ENCODE data around the gene MARVELD2.

GRCh38 chr5:69444127-69444754, 29.3 kb downstream of the MARVELD2 start:
- TF ChIP-seq CTCF (IDR thresholded peaks at IDR 0.05) (no peak), POLR2A (IDR thresholded peaks at IDR 0.05) (no peak)

All from lower leg skin (tissue), 3 donors.